HG02763 (cell line): Measurements from ENCODE around the gene CCR2.
"Not testable (repeated sequence)": the region's sequence is repeated elsewhere in the genome, so short reads cannot be mapped to it uniquely, and the experiment has no call there.

ENCODE experiments used
- ATAC-seq: cut with Tn5 transposase; IDR thresholded peaks from one replicate; pipeline ENCODE4 v1.9.1; 2021; ENCODE audit warnings: mild to moderate bottlenecking, moderate library complexity; ENCODE audit not compliant: unreplicated experiment

Gene CCR2

DNA sequence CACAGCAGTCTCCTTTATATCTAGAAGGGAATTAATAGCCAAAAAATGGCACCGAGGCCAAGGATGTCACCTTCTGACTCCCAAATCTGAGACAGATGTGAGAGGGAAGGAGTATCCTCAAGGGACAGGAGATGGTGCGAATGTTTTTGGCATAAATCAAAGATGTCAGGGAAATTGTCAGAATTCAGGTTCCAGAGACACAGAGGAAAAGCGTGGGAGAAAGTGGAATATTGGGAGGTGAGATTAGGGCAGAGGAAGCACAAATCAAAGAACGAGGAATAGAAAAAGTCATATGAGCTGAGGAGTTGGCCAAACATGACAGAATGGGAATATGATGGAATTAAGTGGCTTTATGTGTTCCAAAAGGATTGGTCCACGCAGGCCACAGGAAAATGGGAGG is 46.9 kb downstream of the CCR2 start:
- ATAC-seq = no peak

DNA sequence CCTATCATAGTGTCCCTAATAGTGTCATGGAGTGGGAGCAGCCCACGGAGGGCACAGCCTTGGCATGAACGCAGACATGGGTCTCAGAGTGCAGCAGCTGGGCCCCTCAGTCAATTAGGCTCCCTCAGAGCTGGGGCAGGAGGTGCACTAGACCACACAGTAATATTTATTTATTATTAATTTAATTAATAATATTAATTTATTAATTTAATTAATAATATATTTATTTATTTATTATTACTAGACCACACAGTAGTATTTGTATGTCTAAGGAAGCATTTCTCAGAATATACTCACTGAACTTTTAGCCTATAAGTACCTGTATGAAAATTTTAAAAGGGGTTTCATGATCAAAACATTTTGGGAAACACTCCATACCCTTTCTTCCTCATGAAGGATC is 47.7 kb downstream of the CCR2 start:
- no peak for ATAC-seq

GRCh38 chr3:46402902-46403301 is 49.0 kb downstream of the CCR2 start:
- ATAC-seq = not testable (repeated sequence)

GRCh38 chr3:46405301-46406019 is 51.5 kb downstream of the CCR2 start:
- ATAC-seq = no peak

- ATAC-seq = no peak
These were observed 52.5 kb downstream of the CCR2 start for GRCh38 chr3:46406443-46406787.

- no peak for ATAC-seq
These were observed 53.1 kb downstream of the CCR2 start, which contains the start of the genes CCR5AS and CCRL2 for GRCh38 chr3:46406788-46407611. Gene CCR5AS (minus strand): TSS chr3:46407066. Gene CCRL2 (plus strand): TSS chr3:46407259. CDS start chr3:46408080, 821 bp downstream.

DNA sequence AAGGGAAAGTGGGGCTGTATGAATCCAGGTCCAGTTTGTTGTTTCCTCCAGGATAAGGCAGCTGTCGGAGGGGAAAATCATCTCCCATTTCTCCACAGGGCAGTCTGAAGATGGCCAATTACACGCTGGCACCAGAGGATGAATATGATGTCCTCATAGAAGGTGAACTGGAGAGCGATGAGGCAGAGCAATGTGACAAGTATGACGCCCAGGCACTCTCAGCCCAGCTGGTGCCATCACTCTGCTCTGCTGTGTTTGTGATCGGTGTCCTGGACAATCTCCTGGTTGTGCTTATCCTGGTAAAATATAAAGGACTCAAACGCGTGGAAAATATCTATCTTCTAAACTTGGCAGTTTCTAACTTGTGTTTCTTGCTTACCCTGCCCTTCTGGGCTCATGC is 54.1 kb downstream of the CCR2 start:
- ATAC-seq = no peak

- no peak for ATAC-seq
These were observed 54.9 kb downstream of the CCR2 start for GRCh38 chr3:46408853-46409252.

- no peak for ATAC-seq
These were observed 56.0 kb downstream of the CCR2 start for GRCh38 chr3:46409739-46410489.
